ENCODE results near the gene HEXA.

HEXA gene

GRCh38 chr15:72411544-72411943 is 35.7 kb upstream of the HEXA start:
- no peak overlapping the region for H3K27ac Mint-ChIP-seq
- H3K27me3 Mint-ChIP-seq (ENCODE audit: low read depth, poor library complexity) = peaks cover 72% of the 10 kb centered on the region
- DNase-seq = no peak
- no peaks in the 10 kb centered on the region for H3K36me3 Mint-ChIP-seq (ENCODE audit: low read depth)
- H3K4me1 Mint-ChIP-seq = no peaks in the 10 kb centered on the region
- peaks cover 20% of the 10 kb centered on the region for H3K9me3 Mint-ChIP-seq
- H3K4me3 Mint-ChIP-seq = no peak overlapping the region
- no peak for TF ChIP-seq CTCF (IDR thresholded peaks at IDR 0.05)

- TF ChIP-seq CTCF (IDR thresholded peaks at IDR 0.05) = no peak
- Mint-ChIP-seq H3K4me1 (no peaks in the 10 kb centered on the region), H3K27me3 (ENCODE audit: low read depth, poor library complexity) (peaks cover 76% of the 10 kb centered on the region), H3K27ac (no peak overlapping the region), H3K36me3 (ENCODE audit: low read depth) (no peaks in the 10 kb centered on the region), H3K9me3 (peaks cover 20% of the 10 kb centered on the region), H3K4me3 (no peak overlapping the region)
- no peak for DNase-seq
Measured at GRCh38 chr15:72411111-72411510, 35.3 kb upstream of the HEXA start.

- H3K9me3 Mint-ChIP-seq = peaks cover 4% of the 10 kb centered on the region
- DNase-seq = no peak
- H3K4me3 Mint-ChIP-seq = no peak overlapping the region
- no peaks in the 10 kb centered on the region for H3K36me3 Mint-ChIP-seq (ENCODE audit: low read depth)
- no peak overlapping the region for H3K27ac Mint-ChIP-seq
- H3K27me3 Mint-ChIP-seq (ENCODE audit: low read depth, poor library complexity) = peaks cover 98% of the 10 kb centered on the region
- TF ChIP-seq CTCF (IDR thresholded peaks at IDR 0.05) = no peak
- H3K4me1 Mint-ChIP-seq = no peaks in the 10 kb centered on the region
Measured at GRCh38 chr15:72406936-72407335, 31.1 kb upstream of the HEXA start.

- Mint-ChIP-seq H3K4me3 (no peak overlapping the region), H3K27ac (no peak overlapping the region), H3K9me3 (no peaks in the 10 kb centered on the region), H3K27me3 (ENCODE audit: low read depth, poor library complexity) (peaks cover 97% of the 10 kb centered on the region), H3K36me3 (ENCODE audit: low read depth) (no peaks in the 10 kb centered on the region), H3K4me1 (no peaks in the 10 kb centered on the region)
- DNase-seq = no peak
- no peak for TF ChIP-seq CTCF (IDR thresholded peaks at IDR 0.05)
Measured at GRCh38 chr15:72404841-72405240, 29.0 kb upstream of the HEXA start.

GRCh38 chr15:72404356-72404755 is 28.5 kb upstream of the HEXA start:
- Mint-ChIP-seq H3K27me3 (ENCODE audit: low read depth, poor library complexity) (peaks cover 97% of the 10 kb centered on the region), H3K4me1 (no peaks in the 10 kb centered on the region), H3K27ac (no peak overlapping the region), H3K4me3 (no peak overlapping the region), H3K9me3 (no peaks in the 10 kb centered on the region), H3K36me3 (ENCODE audit: low read depth) (no peaks in the 10 kb centered on the region)
- no peak for TF ChIP-seq CTCF (IDR thresholded peaks at IDR 0.05)
- DNase-seq = no peak

- TF ChIP-seq CTCF (IDR thresholded peaks at IDR 0.05) = no peak
- Mint-ChIP-seq H3K9me3 (no peaks in the 10 kb centered on the region), H3K4me3 (no peak overlapping the region), H3K4me1 (no peaks in the 10 kb centered on the region), H3K36me3 (ENCODE audit: low read depth) (no peaks in the 10 kb centered on the region), H3K27me3 (ENCODE audit: low read depth, poor library complexity) (peaks cover 97% of the 10 kb centered on the region), H3K27ac (no peak overlapping the region)
- DNase-seq = no peak
Measured at GRCh38 chr15:72402726-72403125, 26.9 kb upstream of the HEXA start.
